DND-41 (cell line): Measurements from ENCODE around the gene LY86.
A peak's percentile ranks its signal among the peaks of the same experiment; 100 is the strongest.

Experiments used
- ATAC-seq: fragments of 200-7000 bp; cut with Tn5 transposase; 3 replicates; pipeline ENCODE4 v1.9.1; 2021; ENCODE audit warnings: low read depth; ENCODE audit not compliant: insufficient read depth
- DNase-seq: peaks from one replicate; pipeline ENCODE4 v3.0.0-alpha.2; 2020
- H2AFZ ChIP-seq: 2 replicates; pipeline ENCODE4 v1.6.0; 2012; ENCODE audit warnings: low read depth, low read length
- H3K27ac ChIP-seq: 2 replicates; pipeline ENCODE4 v1.5.1; 2012; ENCODE audit warnings: low read length, inconsistent platforms
- H3K27me3 ChIP-seq: fragments of 200-600 bp; sonication (generic); 2 replicates; pipeline ENCODE4 v1.6.0; 2012; ENCODE audit warnings: low read length, mild to moderate bottlenecking, inconsistent platforms; ENCODE audit not compliant: insufficient read depth, poor library complexity
- H3K36me3 ChIP-seq: 2 replicates; pipeline ENCODE4 v1.5.1; 2012; ENCODE audit warnings: low read length, inconsistent platforms; ENCODE audit not compliant: insufficient read depth
- H3K4me1 ChIP-seq: 2 replicates; pipeline ENCODE4 v1.5.1; 2012; ENCODE audit warnings: mild to moderate bottlenecking, low read length; ENCODE audit not compliant: insufficient read depth
- H3K4me2 ChIP-seq: 2 replicates; pipeline ENCODE4 v1.6.0; 2012; ENCODE audit warnings: mild to moderate bottlenecking, moderate library complexity, low read length, inconsistent platforms; ENCODE audit not compliant: insufficient read depth
- H3K4me3 ChIP-seq, 2 experiments: fragments of 200-600 bp in 1 of 2; shearing (Covaris generic) in 1 of 2; 2 replicates each; pipeline ENCODE4 v1.5.1; 2012 to 2016; ENCODE audit warnings: inconsistent platforms in 2 of 2, low read length in 2 of 2, mild to moderate bottlenecking in 2 of 2, low read depth in 1 of 2, moderate library complexity in 1 of 2
- H3K79me2 ChIP-seq: 2 replicates; pipeline ENCODE4 v1.6.0; 2012; ENCODE audit warnings: low read length, inconsistent platforms; ENCODE audit not compliant: insufficient read depth
- H3K9ac ChIP-seq: 2 replicates; pipeline ENCODE4 v1.6.0; 2012; ENCODE audit warnings: low read depth, mild to moderate bottlenecking, inconsistent platforms, low read length, moderate library complexity
- H3K9me3 ChIP-seq: 2 replicates; pipeline ENCODE4 v1.5.1; 2012; ENCODE audit warnings: low read length, moderate library complexity, mild to moderate bottlenecking, inconsistent platforms; ENCODE audit not compliant: insufficient read depth, severe bottlenecking
- H4K20me1 ChIP-seq: 2 replicates; pipeline ENCODE4 v1.6.0; 2012; ENCODE audit warnings: low read length; ENCODE audit not compliant: insufficient read depth
- CTCF ChIP-seq: IDR thresholded peaks from 2 replicates; pipeline ENCODE4 v1.5.1; 2012; ENCODE audit warnings: borderline replicate concordance, low read length, moderate library complexity, mild to moderate bottlenecking; ENCODE audit not compliant: poor library complexity, severe bottlenecking; ENCODE audit errors: extremely low read depth
- EZH2 ChIP-seq: IDR thresholded peaks from 3 replicates; pipeline ENCODE4 v1.6.1; 2012; ENCODE audit warnings: borderline replicate concordance, low read depth, mild to moderate bottlenecking, moderate library complexity, low read length, inconsistent platforms; ENCODE audit not compliant: severe bottlenecking

LY86 gene

GRCh38 chr6:6694825-6695624, 106.5 kb downstream of the LY86 start:
- H2AFZ ChIP-seq, result no peak overlapping the region
- ATAC-seq, result no peak
- H3K4me2 ChIP-seq, result no peak overlapping the region
- no peak overlapping the region for H3K27ac ChIP-seq
- no peaks in the 10 kb centered on the region for H4K20me1 ChIP-seq
- peaks cover 35% of the 10 kb centered on the region for H3K4me1 ChIP-seq
- H3K36me3 ChIP-seq, result peaks cover 45% of the 10 kb centered on the region
- H3K27me3 ChIP-seq, result no peaks in the 10 kb centered on the region
- DNase-seq, result no peak
- TF ChIP-seq EZH2 (no peak), CTCF (no peak)
- peaks cover 35% of the 10 kb centered on the region for H3K79me2 ChIP-seq
- H3K4me3 ChIP-seq, result no peak overlapping the region
- peaks cover 10% of the 10 kb centered on the region for H3K9me3 ChIP-seq
- no peak overlapping the region for H3K9ac ChIP-seq

- Histone ChIP-seq H4K20me1 (no peaks in the 10 kb centered on the region), H3K27me3 (no peaks in the 10 kb centered on the region), H3K4me1 (peaks cover 43% of the 10 kb centered on the region), H3K79me2 (peaks cover 41% of the 10 kb centered on the region), H3K4me2 (no peak overlapping the region), H3K9ac (no peak overlapping the region), H3K36me3 (peaks cover 45% of the 10 kb centered on the region), H2AFZ (no peak overlapping the region), H3K4me3 (no peak overlapping the region), H3K27ac (no peak overlapping the region), H3K9me3 (peaks cover 10% of the 10 kb centered on the region)
- no peak for DNase-seq
- ATAC-seq, result no peak
- TF ChIP-seq EZH2 (no peak), CTCF (no peak)
Observed at GRCh38 chr6:6695625-6696276, 107.2 kb downstream of the LY86 start.

- Histone ChIP-seq H2AFZ (no peak overlapping the region), H3K9me3 (peaks cover under 1% of the 10 kb centered on the region), H3K4me2 (peak overlapping the region; percentile 61), H3K4me3 (no peak overlapping the region), H3K27me3 (no peaks in the 10 kb centered on the region), H3K4me1 (peaks cover 55% of the 10 kb centered on the region), H3K79me2 (peaks cover 51% of the 10 kb centered on the region), H4K20me1 (no peaks in the 10 kb centered on the region), H3K27ac (peak overlapping the region; percentile 93), H3K36me3 (peaks cover 36% of the 10 kb centered on the region), H3K9ac (peak overlapping the region; percentile 36)
- TF ChIP-seq CTCF (peak; percentile 92), EZH2 (no peak)
- DNase-seq (peak; percentile 76), ATAC-seq (no peak)
Observed at GRCh38 chr6:6696867-6697531, 108.5 kb downstream of the LY86 start.
